Measurements from ENCODE around the gene APCDD1. TPM values are rescaled to one million over a fixed set of nuclear protein-coding genes. Genes with fewer than 3 reads are reported as not detected.

APCDD1 gene
- total and polyA plus RNA-seq, 2 of the 8 experiments (the other 6 are each of a cell fraction or from before 2014, with no cell fraction given): 2.6 to 3.6 TPM

DNA sequence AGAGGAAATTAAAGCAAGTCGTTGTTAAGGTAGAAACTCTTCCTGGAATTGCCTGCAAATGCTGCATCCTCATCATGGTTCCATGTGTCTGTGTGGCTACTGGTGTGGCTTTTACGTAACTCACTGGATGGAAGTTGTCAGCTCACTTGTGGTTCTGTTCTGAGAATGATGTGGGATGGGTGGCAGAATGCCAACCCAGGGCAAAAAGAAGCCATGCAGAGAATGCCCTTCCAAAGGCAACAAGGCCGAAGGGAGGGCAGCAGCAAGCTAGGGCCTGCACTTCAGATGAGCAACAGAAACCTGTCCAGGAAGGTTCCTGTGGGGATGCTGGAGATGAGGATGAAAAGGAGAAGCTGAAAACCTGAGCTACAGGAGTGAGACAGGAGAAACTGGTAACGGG, 61.0 kb downstream of the APCDD1 start:
- no peak overlapping the region for H3K18ac ChIP-seq (ENCODE audit: extremely low read depth, low read length)
- H2BK5ac ChIP-seq (ENCODE audit: low read depth, low read length): no peak overlapping the region
- H3K56ac ChIP-seq (replicated peaks; ENCODE audit: insufficient read length, low read depth, low read length): no peak overlapping the region
- no peak overlapping the region for H2AK5ac ChIP-seq (ENCODE audit: low read depth, low read length)
- 0 out of 7 replicates have a peak, but pooled peaks cover 0 to 3% (median 0%) of the 10 kb centered on the region in 4 experiments for H3K27me3 ChIP-seq (replicated peaks in 1 of 4; ENCODE audit: control insufficient read depth in 3 of 4, extremely low read depth in 1 of 4, insufficient read depth in 3 of 4, low read length in 3 of 4)
- H3K27ac ChIP-seq (ENCODE audit: low read depth, low read length): no peak overlapping the region
- H2AFZ ChIP-seq (ENCODE audit: low read length): no peak overlapping the region
- no peak overlapping the region for H4K91ac ChIP-seq (replicated peaks; ENCODE audit: insufficient read length, low read length)
- H4K20me1 ChIP-seq (replicated peaks in 1 of 2; ENCODE audit: control insufficient read depth in 1 of 2, insufficient read depth in 2 of 2, low read length in 2 of 2): no peaks in the 10 kb centered on the region
- no peaks in the 10 kb centered on the region for H3K79me1 ChIP-seq (ENCODE audit: low read depth, low read length)
- no peak overlapping the region for H3K4me3 ChIP-seq (ENCODE audit: extremely low read depth in 1 of 4, insufficient read depth in 2 of 4, low read depth in 3 of 4, low read length in 4 of 4)
- no peak overlapping the region for H3K9ac ChIP-seq (replicated peaks in 1 of 4; ENCODE audit: extremely low read depth in 1 of 4, low read depth in 3 of 4, low read length in 3 of 4)
- no peak overlapping the region for H2BK15ac ChIP-seq (ENCODE audit: low read length)
- peaks cover 0 to 4% of the 10 kb centered on the region in 2 experiments; a peak in 1 of 4 replicates for H3K9me3 ChIP-seq (ENCODE audit: insufficient read depth in 2 of 2, low read depth in 1 of 2, low read length in 1 of 2)
- H3K4ac ChIP-seq (replicated peaks; ENCODE audit: insufficient read length, low read depth, low read length): no peak overlapping the region
- POLR2A ChIA-PET (ENCODE audit: partially characterized antibody): interaction anchor here (1.6 kb wide), 1 partner anchor 10 kb away, joined by 4 read pairs; the partner anchor contains the start of gene NAPG
- no peak overlapping the region for H4K5ac ChIP-seq (ENCODE audit: insufficient read length, low read depth, low read length)
- CTCF ChIA-PET (ENCODE audit: partially characterized antibody): interaction anchor here (1.0 to 1.2 kb wide), 3 partner anchors 23 to 224 kb away, joined by 3 to 4 read pairs (median 3); no protein-coding TSS in a partner anchor
- no peak overlapping the region for H2BK12ac ChIP-seq (ENCODE audit: low read depth, low read length)
- no peak overlapping the region for H3K23ac ChIP-seq (ENCODE audit: insufficient read length)
- TF ChIP-seq KDM1A (IDR thresholded peaks at IDR 0.05; ENCODE audit: borderline replicate concordance, low read length): no peak
- no peak for TF ChIP-seq TEAD4 (IDR thresholded peaks at IDR 0.05; ENCODE audit: low read depth, low read length)
- no peak for TF ChIP-seq ASH2L (IDR thresholded peaks at IDR 0.05; ENCODE audit: low read length)
- 62% methylated on average over 4 of the region's 4 CpGs; no CpG with 5 or more reads in 1 of the 2 experiments for WGBS, 2 experiments (ENCODE audit: extremely low coverage in 1 of 2, insufficient coverage in 1 of 2, insufficient read length in 1 of 2, insufficient replicate concordance in 2 of 2, low coverage in 1 of 2, low lambda C conversion rate in 2 of 2, missing lambda C conversion rate in 1 of 2)
- no peaks in the 10 kb centered on the region for H3K36me3 ChIP-seq (ENCODE audit: control insufficient read depth in 2 of 4, insufficient read depth in 4 of 4, low read length in 3 of 4)
- H3K23me2 ChIP-seq (ENCODE audit: low read depth, low read length): peaks cover 2% of the 10 kb centered on the region; the same call in 1 of the 2 replicates
- DNase-seq (ENCODE audit: low read depth in 1 of 2, low spot score in 2 of 2): no peak
- H3K4me1 ChIP-seq (replicated peaks in 1 of 4; ENCODE audit: control insufficient read depth in 3 of 4, insufficient read depth in 4 of 4, low read length in 3 of 4): no peaks in the 10 kb centered on the region
- no peak overlapping the region for H3K14ac ChIP-seq (ENCODE audit: insufficient read length)
- H2BK120ac ChIP-seq (replicated peaks; ENCODE audit: low read depth, low read length): no peak overlapping the region
- H2BK20ac ChIP-seq (ENCODE audit: low read length): no peak overlapping the region
- no peak overlapping the region for H4K8ac ChIP-seq (ENCODE audit: extremely low read depth, insufficient read depth, low read length)
- no peak for FAIRE-seq
- H3K4me2 ChIP-seq (ENCODE audit: insufficient read depth in 1 of 2, low read depth in 2 of 2, low read length in 2 of 2): no peak overlapping the region
- H3K79me2 ChIP-seq (ENCODE audit: control insufficient read depth in 1 of 2, insufficient read depth in 2 of 2, low read length in 2 of 2): no peaks in the 10 kb centered on the region

All from H1 (cell line).